NOMO-1 (cell line): ENCODE data around the gene GLYATL1.
A peak's percentile ranks its signal among the peaks of the same experiment; 100 is the strongest.

ENCODE experiments used
- DNase-seq, 2 experiments: peaks; one replicate each; lab custom pipeline; 2025; ENCODE audit not compliant: unreplicated experiment in 2 of 2; lab: John Stamatoyannopoulos, UW

GLYATL1 gene

DNA sequence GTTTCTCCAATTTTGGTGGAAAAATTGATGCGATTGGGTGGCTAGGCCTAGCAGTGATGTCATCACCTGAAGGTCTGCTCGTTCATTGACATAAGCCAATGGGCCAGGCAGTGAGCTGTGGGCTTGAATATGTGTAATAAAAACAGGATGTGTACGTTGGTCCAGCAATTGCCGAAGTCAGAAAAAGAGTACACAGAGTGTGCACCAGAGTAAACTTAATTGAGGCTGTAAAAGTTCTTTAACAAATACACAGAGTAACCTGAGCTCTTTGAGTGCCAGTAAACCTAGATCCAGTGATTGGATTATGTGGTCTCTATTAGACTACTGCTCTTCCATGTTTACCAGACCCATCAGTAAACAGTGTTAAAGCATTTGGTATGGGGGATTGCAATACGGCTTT is 13.0 kb upstream of the GLYATL1 start:
- no peak for DNase-seq

- no peak for DNase-seq
Observed at GRCh38 chr11:58926695-58927094, 12.6 kb upstream of the GLYATL1 start.

DNA sequence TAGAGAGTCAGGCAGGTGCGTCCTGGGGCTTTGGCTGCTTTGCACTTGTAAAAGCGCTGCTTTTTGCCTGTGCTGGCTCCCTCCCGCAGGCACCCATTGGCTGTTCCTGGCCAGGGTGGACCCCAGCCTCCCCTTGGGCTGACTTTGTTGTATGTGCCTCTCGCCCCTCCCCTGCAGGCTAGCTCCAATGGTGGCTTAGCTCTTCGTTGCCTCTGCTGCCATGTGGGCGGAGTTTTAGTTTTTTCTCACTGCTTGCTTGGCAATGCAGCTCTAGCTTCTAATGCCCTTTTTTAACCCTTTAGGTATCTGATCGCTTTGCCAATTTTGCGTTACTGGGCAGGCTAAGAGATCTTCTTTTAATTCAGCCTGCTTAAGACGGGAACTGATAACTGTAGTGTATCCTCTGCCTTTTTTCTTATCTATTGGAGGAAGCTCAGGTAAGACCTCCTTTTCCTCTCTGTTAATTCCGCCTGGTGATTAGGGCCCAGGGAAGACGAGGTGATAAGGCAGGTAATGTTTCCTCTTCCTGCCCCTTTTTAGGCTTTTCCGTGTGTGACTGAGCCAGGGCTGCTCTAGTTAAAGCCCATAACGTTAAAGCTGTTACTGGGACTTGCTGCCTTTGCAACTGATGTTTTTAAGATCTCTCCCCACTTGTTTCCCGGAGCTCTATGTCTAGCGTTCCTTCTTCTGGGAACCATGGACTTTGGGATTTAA is 11.7 kb upstream of the GLYATL1 start:
- DNase-seq, result no peak

DNA sequence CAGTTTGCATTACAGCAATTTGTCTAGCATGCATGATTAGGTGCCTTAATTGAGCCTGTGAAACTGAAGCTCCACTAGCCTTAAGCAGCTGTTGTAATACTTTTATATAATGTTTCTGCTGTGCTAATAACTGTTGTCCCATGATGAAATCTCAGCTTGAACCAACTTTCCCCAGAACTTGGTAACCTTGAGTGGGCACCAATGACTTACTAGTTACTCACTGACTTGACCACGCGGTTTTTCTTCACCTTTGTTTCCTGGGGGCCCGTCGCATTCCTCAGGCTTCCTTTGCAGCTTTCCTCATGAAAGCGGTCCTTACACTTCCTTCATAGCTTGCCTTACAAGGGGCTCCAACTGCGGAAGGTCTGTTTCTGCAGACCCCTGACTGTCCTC is 11.2 kb upstream of the GLYATL1 start:
- DNase-seq, result no peak

DNA sequence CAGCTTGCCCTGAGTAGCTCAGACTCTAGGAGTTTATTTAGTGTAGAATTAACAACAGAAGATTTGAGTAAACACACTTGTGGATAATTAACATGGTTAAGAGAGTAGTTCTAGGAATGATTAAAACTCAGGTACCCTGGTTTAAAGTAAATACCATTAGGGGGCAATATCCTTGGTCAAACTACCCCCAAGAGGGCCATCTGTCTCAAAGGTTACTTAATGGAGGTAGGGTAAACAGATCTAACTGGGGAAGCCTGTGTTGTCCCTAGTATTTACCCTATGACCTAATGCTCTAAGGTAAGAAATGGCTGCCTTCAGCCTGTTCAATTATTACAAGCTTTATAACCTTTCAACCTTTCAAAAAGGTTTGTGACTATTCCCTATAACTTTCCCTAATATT is 10.6 kb upstream of the GLYATL1 start:
- no peak for DNase-seq

GRCh38 chr11:58930926-58931325 is 8.4 kb upstream of the GLYATL1 start:
- no peak for DNase-seq

DNA sequence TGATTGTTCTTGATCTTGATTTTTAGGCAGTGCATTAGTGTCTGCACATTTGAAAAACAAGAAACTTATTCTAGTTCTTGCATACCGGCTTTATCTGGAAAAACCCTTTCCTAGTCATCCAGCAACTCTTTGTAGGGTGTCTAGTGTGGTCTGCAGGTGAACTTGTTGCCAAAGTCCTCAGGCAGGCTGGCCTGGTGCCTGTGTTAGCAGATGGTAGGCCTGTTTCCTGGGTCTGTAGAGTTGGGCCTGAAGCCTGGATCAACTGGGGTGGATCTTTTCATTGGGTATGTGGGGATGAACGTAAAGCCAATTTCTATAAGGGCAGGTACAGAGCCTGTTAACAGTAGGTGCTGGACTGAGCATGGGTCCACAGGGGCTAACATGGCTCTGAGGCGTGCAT is 5.6 kb upstream of the GLYATL1 start:
- DNase-seq, result no peak

DNA sequence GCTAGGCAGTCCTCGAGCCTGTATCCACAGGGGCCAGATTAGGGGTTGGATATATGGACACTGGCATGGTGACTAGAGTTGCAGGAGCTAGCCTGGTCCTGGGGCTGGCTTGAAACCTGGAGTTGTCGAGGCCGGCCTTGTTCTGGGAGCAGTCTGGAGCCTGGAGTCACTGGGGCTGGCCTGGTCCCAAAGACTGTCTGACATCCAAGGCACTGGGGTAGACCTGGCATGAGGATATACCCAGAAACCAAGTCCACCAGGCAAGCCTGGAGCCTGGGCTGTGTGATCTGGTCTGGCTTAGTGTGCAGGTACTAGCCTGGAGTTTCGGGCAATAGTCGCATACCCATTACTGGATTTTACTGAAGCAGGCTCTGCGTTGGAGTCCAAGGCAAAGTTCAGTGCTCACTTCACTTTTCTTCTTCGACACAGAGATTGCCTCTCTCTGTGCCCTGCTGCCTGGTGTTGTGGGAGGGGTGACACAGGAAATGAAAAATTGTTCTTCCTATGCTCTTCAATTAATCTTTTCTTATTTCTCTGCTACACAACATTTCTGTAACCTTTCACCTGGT is 4.3 kb upstream of the GLYATL1 start:
- DNase-seq, result no peak

DNA sequence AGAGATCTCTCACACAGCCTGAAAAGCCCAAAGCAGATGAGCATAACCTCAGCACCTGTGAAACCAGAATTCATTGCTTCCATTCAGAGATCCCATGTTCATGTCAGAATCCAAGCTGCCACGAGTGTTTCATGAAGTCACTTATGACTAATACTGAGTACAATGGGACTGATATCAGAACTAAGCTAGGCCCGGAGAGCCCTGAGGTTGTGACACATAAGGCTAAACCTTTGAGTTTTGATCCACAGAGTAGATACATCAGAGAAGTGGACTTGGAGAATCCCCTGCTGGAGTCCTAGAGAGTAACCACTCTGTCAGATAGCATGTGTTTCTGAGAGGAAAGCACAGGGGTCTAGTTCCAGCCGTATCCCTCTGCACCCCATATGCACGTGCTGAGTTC is 890 bp upstream of the GLYATL1 start:
- DNase-seq, result no peak

GRCh38 chr11:58940028-58940427 is 740 bp downstream of the GLYATL1 start:
- DNase-seq, result no peak

- DNase-seq, result peak in 1 of 2 experiments; percentile 1
Observed at GRCh38 chr11:58941838-58942237, 2.5 kb downstream of the GLYATL1 start.

DNA sequence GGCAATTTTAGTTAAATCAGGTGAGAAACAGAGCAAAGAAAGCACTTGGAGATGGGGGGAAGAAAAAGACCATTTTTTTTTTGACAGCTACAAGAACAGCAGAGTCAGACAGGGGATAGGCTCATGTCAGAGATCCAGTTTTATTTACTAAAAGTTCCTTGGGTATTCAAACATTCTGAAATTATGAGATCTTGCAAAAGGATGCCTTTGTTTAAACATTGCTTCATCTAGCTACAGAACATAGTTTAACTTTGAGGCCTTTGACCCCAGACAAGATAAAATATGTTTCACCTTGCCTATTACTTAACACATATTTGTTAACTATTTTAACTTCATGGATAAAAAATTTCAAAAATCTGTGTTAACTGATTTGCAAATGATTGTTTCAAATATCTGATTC is 6.4 kb downstream of the GLYATL1 start:
- no peak for DNase-seq

- no peak for DNase-seq
Observed at GRCh38 chr11:58949184-58949583, 9.9 kb downstream of the GLYATL1 start.

GRCh38 chr11:58957922-58958321 is 18.6 kb downstream of the GLYATL1 start:
- peak in 1 of 2 experiments; percentile 5 for DNase-seq

DNA sequence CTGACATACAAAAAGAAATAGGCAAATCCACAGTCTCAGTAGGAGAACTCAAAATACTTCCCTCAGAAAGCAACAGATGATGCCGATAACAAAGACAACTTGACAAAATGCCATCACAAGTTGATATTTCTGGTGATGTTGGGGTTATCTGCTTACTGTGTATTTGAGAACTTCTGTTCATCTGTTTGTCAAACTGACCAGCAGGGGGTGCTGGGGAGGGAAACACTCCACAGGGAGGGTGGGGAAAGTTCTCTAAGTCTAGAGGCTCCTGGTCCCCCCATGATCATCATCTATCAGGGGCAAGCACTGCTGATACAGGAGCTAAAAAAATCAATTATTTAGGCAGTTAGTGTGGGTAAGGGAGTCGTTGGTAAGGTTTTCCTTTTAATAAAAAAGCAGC is 19.2 kb downstream of the GLYATL1 start:
- DNase-seq, result peak in 1 of 2 experiments; percentile 49

GRCh38 chr11:58963551-58964104 is 24.3 kb downstream of the GLYATL1 start:
- DNase-seq, result no peak

DNA sequence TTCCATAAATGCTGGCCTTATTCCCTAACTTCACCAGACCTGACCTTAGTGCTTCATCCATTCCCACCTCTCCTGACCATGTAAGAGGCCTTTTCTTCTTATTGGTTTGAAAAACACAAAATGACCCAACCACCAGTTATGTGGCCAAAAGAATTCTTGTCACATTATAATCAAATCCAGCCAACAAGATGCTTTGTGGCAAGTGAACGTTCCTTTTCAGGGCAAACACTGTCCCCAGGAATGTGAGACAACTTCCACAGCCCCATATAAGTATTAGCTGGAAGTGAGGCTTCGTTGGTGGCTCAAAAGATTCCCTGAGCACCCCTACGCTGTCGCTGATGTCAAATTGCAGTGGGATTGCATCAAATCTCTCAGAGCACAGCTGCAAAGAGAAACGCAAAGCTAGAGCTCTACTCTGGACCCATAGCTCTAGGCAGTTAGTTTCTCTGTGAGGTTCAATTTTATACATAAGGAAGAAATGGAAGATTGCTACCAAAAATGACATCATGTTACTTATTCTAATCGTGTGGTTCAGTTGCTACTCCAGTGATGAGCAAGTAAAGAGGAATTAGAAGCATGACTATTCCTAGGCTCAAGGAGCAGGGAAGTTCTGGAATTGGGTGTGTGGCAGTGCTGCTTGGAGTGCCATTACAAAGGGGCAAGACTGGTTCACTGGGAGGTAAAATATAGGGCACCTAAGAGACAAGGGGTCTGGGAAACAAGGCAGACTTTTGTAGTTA is 26.1 kb downstream of the GLYATL1 start:
- no peak for DNase-seq

GRCh38 chr11:58968251-58968711 is 29.0 kb downstream of the GLYATL1 start:
- no peak for DNase-seq

DNA sequence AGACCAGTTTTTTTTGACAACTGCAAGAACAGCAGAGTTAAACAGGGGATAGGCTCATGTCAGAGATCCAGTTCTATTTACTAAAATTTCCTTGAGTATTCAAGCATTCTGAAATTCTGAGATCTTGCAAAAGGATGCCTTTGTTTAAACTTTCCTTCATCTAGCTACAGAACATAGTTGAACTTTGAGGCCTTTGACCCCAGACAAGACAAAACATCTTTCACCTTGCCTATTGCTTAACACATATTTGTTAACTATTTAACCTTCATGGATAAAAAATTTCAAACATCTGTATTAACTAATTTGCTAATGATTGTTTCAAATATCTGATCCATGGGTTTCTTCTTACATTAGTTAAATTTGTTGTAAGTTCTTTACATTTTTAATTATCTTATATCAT is 38.2 kb downstream of the GLYATL1 start:
- no peak for DNase-seq

DNA sequence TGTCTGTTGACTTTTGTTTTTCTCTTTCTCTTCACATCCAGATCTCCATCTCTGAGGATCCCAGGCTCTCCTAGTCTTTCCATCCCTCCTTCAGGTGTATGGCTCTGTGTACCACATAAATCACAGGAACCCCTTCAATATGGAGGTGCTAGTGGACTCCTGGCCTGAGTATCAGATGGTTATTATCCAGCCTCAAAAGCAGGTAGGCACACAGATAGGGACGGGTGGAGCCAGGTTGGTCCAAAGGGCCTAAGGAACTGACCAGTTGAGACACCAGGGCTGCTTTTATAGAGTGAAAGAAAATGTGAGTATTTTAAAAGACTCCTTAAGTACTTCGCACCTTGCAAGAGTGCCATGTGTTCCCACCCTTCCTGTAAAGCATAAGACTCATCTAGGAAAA is 39.9 kb downstream of the GLYATL1 start:
- no peak for DNase-seq

DNA sequence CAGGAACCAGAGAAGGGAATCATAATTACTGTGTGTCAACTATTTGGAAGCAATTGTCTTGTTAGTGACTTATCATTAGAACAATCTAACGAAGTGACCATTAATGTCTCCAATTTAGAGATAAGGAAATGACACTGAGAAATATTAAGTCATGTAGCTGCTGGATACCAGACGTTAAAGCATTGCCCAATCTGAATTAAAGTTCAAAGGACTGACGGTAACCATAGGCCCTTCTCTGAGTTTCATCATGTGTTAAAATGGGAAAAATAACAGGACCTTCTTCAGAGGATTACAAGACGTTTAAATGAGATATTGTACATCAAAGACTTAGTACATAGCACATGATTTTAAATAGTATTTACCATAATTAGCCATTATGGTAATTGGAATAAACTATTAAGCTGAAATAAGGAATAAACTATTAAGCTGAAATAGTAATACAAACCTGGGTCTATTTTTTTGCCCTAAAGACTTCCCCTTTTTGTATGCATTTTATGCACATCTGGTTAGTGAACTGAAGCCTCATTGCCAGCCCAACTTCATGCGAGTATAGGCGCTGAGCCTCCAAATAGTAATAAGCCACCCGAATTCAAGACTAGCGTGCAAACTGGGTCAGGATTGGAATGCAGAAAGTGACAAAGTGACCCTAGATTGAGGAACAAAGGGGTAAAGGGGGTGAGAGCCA is 41.0 kb downstream of the GLYATL1 start:
- DNase-seq, result peak; percentile 21 to 71
